ENCODE results near the gene TRHDE.

GRCh38 chr12:72390146-72390545 is 118.0 kb downstream of the TRHDE start:
- TF ChIP-seq CTCF (IDR thresholded peaks at IDR 0.05; ENCODE audit: low read depth, low read length) = no peak
- TF ChIP-seq EZH2phosphoT487 (IDR thresholded peaks at IDR 0.05; ENCODE audit: low read depth) = no peak
